H9 (cell line): ENCODE measurements around the gene PRSS38. TPM values are rescaled to one million over a fixed set of nuclear protein-coding genes. Genes with fewer than 3 reads are reported as not detected.

Experiments used
- DNase-seq: peaks from one replicate; pipeline ENCODE4 v3.0.0-alpha.2; 2017
- H2AFZ ChIP-seq: one replicate; pipeline ENCODE4 v1.6.1; 2013; ENCODE audit warnings: mild to moderate bottlenecking, low read length, control low read depth, moderate library complexity
- H2AK5ac ChIP-seq: 2 replicates; pipeline ENCODE4 v1.6.1; 2013; ENCODE audit warnings: low read length, control low read depth, mixed read lengths; ENCODE audit not compliant: insufficient read length
- H2BK120ac ChIP-seq: one replicate; pipeline ENCODE4 v1.6.1; 2013; ENCODE audit warnings: low read depth, mild to moderate bottlenecking, low read length, control low read depth, inconsistent platforms; ENCODE audit not compliant: poor library complexity, severe bottlenecking
- H2BK12ac ChIP-seq: 2 replicates; pipeline ENCODE4 v1.6.1; 2013; ENCODE audit warnings: low read length, control low read depth, mixed read lengths, low read depth; ENCODE audit not compliant: insufficient read length
- H2BK15ac ChIP-seq: 2 replicates; pipeline ENCODE4 v1.6.1; 2013; ENCODE audit warnings: low read depth, low read length, control low read depth
- H2BK20ac ChIP-seq: one replicate; pipeline ENCODE4 v1.6.1; 2013; ENCODE audit warnings: low read depth, mild to moderate bottlenecking, low read length, control low read depth, inconsistent platforms; ENCODE audit not compliant: poor library complexity, severe bottlenecking
- H2BK5ac ChIP-seq: 2 replicates; pipeline ENCODE4 v1.6.1; 2013; ENCODE audit warnings: low read length, control low read depth, mixed read lengths; ENCODE audit not compliant: insufficient read length
- H3K14ac ChIP-seq: 2 replicates; pipeline ENCODE4 v1.6.1; 2013; ENCODE audit warnings: low read length, control low read depth; ENCODE audit not compliant: insufficient read depth
- H3K18ac ChIP-seq: 2 replicates; pipeline ENCODE4 v1.6.1; 2013; ENCODE audit warnings: low read depth, mild to moderate bottlenecking, mixed read lengths, low read length, control low read depth; ENCODE audit not compliant: insufficient read length
- H3K23ac ChIP-seq: 2 replicates; pipeline ENCODE4 v1.6.1; 2013; ENCODE audit warnings: low read length, control low read depth, mixed read lengths, low read depth; ENCODE audit not compliant: insufficient read length
- H3K23me2 ChIP-seq: 2 replicates; pipeline ENCODE4 v1.6.1; 2013; ENCODE audit warnings: low read depth, mild to moderate bottlenecking, mixed read lengths, low read length, control low read depth; ENCODE audit not compliant: insufficient read length, poor library complexity, severe bottlenecking
- H3K27ac ChIP-seq: 2 replicates; pipeline ENCODE4 v1.5.1; 2013; ENCODE audit warnings: low read length, control low read depth, mixed read lengths, low read depth; ENCODE audit not compliant: insufficient read length
- H3K27me3 ChIP-seq: 2 replicates; pipeline ENCODE4 v1.6.1; 2013; ENCODE audit warnings: low read length, control low read depth, inconsistent platforms; ENCODE audit not compliant: insufficient read depth
- H3K4ac ChIP-seq: 2 replicates; pipeline ENCODE4 v1.6.1; 2013; ENCODE audit warnings: low read depth, mild to moderate bottlenecking, control low read depth, inconsistent platforms, low read length, moderate library complexity
- H3K4me1 ChIP-seq: 2 replicates; pipeline ENCODE4 v1.6.1; 2013; ENCODE audit warnings: low read length, control low read depth, inconsistent platforms; ENCODE audit not compliant: insufficient read depth
- H3K4me2 ChIP-seq: 2 replicates; pipeline ENCODE4 v1.6.1; 2013; ENCODE audit warnings: low read length, control low read depth, mixed read lengths; ENCODE audit not compliant: insufficient read length, insufficient read depth
- H3K56ac ChIP-seq: 2 replicates; pipeline ENCODE4 v1.6.1; 2013; ENCODE audit warnings: low read depth, mild to moderate bottlenecking, mixed read lengths, low read length, control low read depth; ENCODE audit not compliant: insufficient read length
- H3K79me1 ChIP-seq: 2 replicates; pipeline ENCODE4 v1.6.1; 2013; ENCODE audit warnings: low read depth, mild to moderate bottlenecking, moderate library complexity, low read length, control low read depth, inconsistent platforms; ENCODE audit not compliant: insufficient read depth, poor library complexity, severe bottlenecking
- H3K79me2 ChIP-seq: 2 replicates; pipeline ENCODE4 v1.6.1; 2013; ENCODE audit warnings: low read length, control low read depth, inconsistent platforms; ENCODE audit not compliant: insufficient read depth
- H3K9ac ChIP-seq: 2 replicates; pipeline ENCODE4 v1.6.1; 2013; ENCODE audit warnings: low read length, control low read depth, mixed read lengths; ENCODE audit not compliant: insufficient read length; ENCODE audit errors: extremely low read depth
- H3K9me3 ChIP-seq: one replicate; pipeline ENCODE4 v1.6.1; 2013; ENCODE audit warnings: low read depth, low read length, inconsistent platforms; ENCODE audit not compliant: control insufficient read depth
- H3T11ph ChIP-seq: one replicate; pipeline ENCODE4 v1.6.1; 2013; ENCODE audit warnings: mild to moderate bottlenecking, low read length, control low read depth, inconsistent platforms
- H4K20me1 ChIP-seq: one replicate; pipeline ENCODE4 v1.6.1; 2013; ENCODE audit not compliant: control insufficient read depth, insufficient read length, insufficient read depth
- H4K5ac ChIP-seq: 2 replicates; pipeline ENCODE4 v1.6.1; 2013; ENCODE audit warnings: low read depth, mild to moderate bottlenecking, mixed read lengths, low read length, control low read depth; ENCODE audit not compliant: insufficient read length
- H4K8ac ChIP-seq: replicated peaks from 2 replicates; pipeline ENCODE4 v1.6.1; 2013; ENCODE audit warnings: low read length, control low read depth, mixed read lengths, low read depth; ENCODE audit not compliant: insufficient read length
- H4K91ac ChIP-seq: 2 replicates; pipeline ENCODE4 v1.6.1; 2013; ENCODE audit warnings: low read depth, mild to moderate bottlenecking, moderate library complexity, mixed read lengths, low read length, control low read depth; ENCODE audit not compliant: insufficient read length
- H3K27ac Mint-ChIP-seq, 3 experiments: 2 replicates in 2 of 3; 3 replicates in 1 of 3; pipeline ENCODE4 v1.8.0; 2020 to 2021; ENCODE audit warnings: mixed read lengths in 3 of 3, mild to moderate bottlenecking in 1 of 3, moderate library complexity in 1 of 3
- H3K27me3 Mint-ChIP-seq: 2 replicates; pipeline ENCODE4 v1.8.0; 2021; ENCODE audit warnings: low read depth, mild to moderate bottlenecking, moderate library complexity, mixed read lengths
- H3K36me3 Mint-ChIP-seq, 3 experiments: 2 replicates in 2 of 3; 3 replicates in 1 of 3; pipeline ENCODE4 v1.8.0; 2020 to 2021; ENCODE audit warnings: low read depth in 3 of 3, mixed read lengths in 3 of 3; ENCODE audit not compliant: insufficient read depth in 1 of 3
- H3K4me1 Mint-ChIP-seq, 2 experiments: 2 replicates each; pipeline ENCODE4 v1.8.0; 2020; ENCODE audit warnings: mixed read lengths in 2 of 2
- H3K4me3 Mint-ChIP-seq, 2 experiments: 2 replicates in 1 of 2; 3 replicates in 1 of 2; pipeline ENCODE4 v1.8.0; 2020 to 2021; ENCODE audit warnings: mild to moderate bottlenecking in 2 of 2, mixed read lengths in 2 of 2, moderate library complexity in 1 of 2
- H3K9me3 Mint-ChIP-seq, 2 experiments: 2 replicates in 1 of 2; 3 replicates in 1 of 2; pipeline ENCODE4 v1.8.0; 2020; ENCODE audit warnings: mild to moderate bottlenecking in 2 of 2, mixed read lengths in 2 of 2, moderate library complexity in 1 of 2
- CTCF ChIP-seq: fragments of 200-600 bp; sonication (generic); conservative IDR thresholded peaks from 3 replicates; pipeline ENCODE4 v1.8.0; 2021; ENCODE audit warnings: antibody characterized with exemption, mild to moderate bottlenecking
- WGBS: extraction: QIAGEN DNeasy Blood & Tissue Kit; methylation state at CpG from one replicate; pipeline ENCODE4 v1.1.7; 2013; ENCODE audit warnings: missing lambda C conversion rate, low lambda C conversion rate, mixed read lengths; ENCODE audit not compliant: insufficient read length; ENCODE audit errors: extremely low coverage; 5-methylcytosine and 5-hydroxymethylcytosine counted together
- total RNA-seq: library from RNA; stranded (reverse); gene quantifications from 2 replicates; pipeline ENCODE4 v1.2.1, GENCODE V29; 2021

PRSS38 gene
- total RNA-seq, 1 experiment from 2014 or later, result not detected

- Histone ChIP-seq H4K91ac (no peak overlapping the region), H3K9me3 (no peaks in the 10 kb centered on the region), H2BK15ac (no peak overlapping the region), H3K79me2 (no peaks in the 10 kb centered on the region), H3K14ac (no peak overlapping the region), H3K4ac (no peak overlapping the region), H2BK5ac (no peak overlapping the region), H2AFZ (peak overlapping the region; percentile 58), H4K8ac (no peak overlapping the region), H2AK5ac (no peak overlapping the region), H3K79me1 (no peaks in the 10 kb centered on the region), H3K18ac (no peak overlapping the region), H3K56ac (no peak overlapping the region), H3K23me2 (peaks cover 15% of the 10 kb centered on the region), H3T11ph (no peak overlapping the region), H2BK12ac (no peak overlapping the region), H3K27me3 (peaks cover 5% of the 10 kb centered on the region; the same call in 1 of the 2 replicates), H4K20me1 (no peaks in the 10 kb centered on the region), H2BK120ac (no peak overlapping the region), H3K4me1 (no peaks in the 10 kb centered on the region), H2BK20ac (no peak overlapping the region), H3K4me2 (peak overlapping the region; percentile 73), H3K23ac (no peak overlapping the region), H3K9ac (peak overlapping the region; percentile 3), H4K5ac (no peak overlapping the region), H3K27ac (no peak overlapping the region)
- Mint-ChIP-seq H3K36me3 (no peaks in the 10 kb centered on the region), H3K4me3 (peak overlapping the region; percentile 66 to 86), H3K27ac (no peak overlapping the region), H3K4me1 (peaks cover 12 to 21% of the 10 kb centered on the region in 2 experiments), H3K27me3 (peaks cover 51% of the 10 kb centered on the region), H3K9me3 (no peaks in the 10 kb centered on the region)
- peak; percentile 98 for DNase-seq
- no peak for TF ChIP-seq CTCF
- WGBS, result no CpG with 5 or more reads among the region's 60 CpGs
These were observed 27.8 kb upstream of the PRSS38 start for GRCh38 chr1:227787513-227788270.
